Measurements from ENCODE around the gene PPIP5K1. TPM values are rescaled to one million over a fixed set of nuclear protein-coding genes. Genes with fewer than 3 reads are reported as not detected.
"Not testable (repeated sequence)": the region's sequence is repeated elsewhere in the genome, so short reads cannot be mapped to it uniquely, and the experiment has no call there.

PPIP5K1 gene
- total RNA-seq, 2 experiments from 2014 or later, result 32.8 to 33.6 TPM

GRCh38 chr15:43563793-43564192, 26.2 kb downstream of the PPIP5K1 start:
- H3K4me1 Mint-ChIP-seq, H3K36me3 Mint-ChIP-seq: not testable (repeated sequence)

GRCh38 chr15:43562753-43563152, 27.3 kb downstream of the PPIP5K1 start:
- not testable (repeated sequence) for DNase-seq, H3K9me3 Mint-ChIP-seq

More at GRCh38 chr15:43563793-43564192, 26.2 kb downstream of the PPIP5K1 start:
- not testable (repeated sequence) for H3K27ac Mint-ChIP-seq, H3K4me3 Mint-ChIP-seq, H3K9me3 Mint-ChIP-seq, H3K27me3 Mint-ChIP-seq, DNase-seq

GRCh38 chr15:43552986-43553385, 37.0 kb downstream of the PPIP5K1 start:
- no peaks in the 10 kb centered on the region for H3K9me3 Mint-ChIP-seq
- no peak for DNase-seq
- no peak overlapping the region for H3K27ac Mint-ChIP-seq
- no peaks in the 10 kb centered on the region for H3K27me3 Mint-ChIP-seq
- H3K36me3 Mint-ChIP-seq, result peaks cover 12% of the 10 kb centered on the region
- no peaks in the 10 kb centered on the region for H3K4me1 Mint-ChIP-seq
- H3K4me3 Mint-ChIP-seq, result no peak overlapping the region

More at GRCh38 chr15:43562753-43563152, 27.3 kb downstream of the PPIP5K1 start:
- not testable (repeated sequence) for H3K27ac Mint-ChIP-seq, H3K4me1 Mint-ChIP-seq, H3K27me3 Mint-ChIP-seq, H3K36me3 Mint-ChIP-seq, H3K4me3 Mint-ChIP-seq

GRCh38 chr15:43552256-43552655, 37.8 kb downstream of the PPIP5K1 start:
- H3K4me3 Mint-ChIP-seq, result no peak overlapping the region
- H3K9me3 Mint-ChIP-seq, result no peaks in the 10 kb centered on the region
- no peak overlapping the region for H3K27ac Mint-ChIP-seq
- no peaks in the 10 kb centered on the region for H3K4me1 Mint-ChIP-seq
- peaks cover 16% of the 10 kb centered on the region for H3K36me3 Mint-ChIP-seq
- H3K27me3 Mint-ChIP-seq, result no peaks in the 10 kb centered on the region
- no peak for DNase-seq

GRCh38 chr15:43550527-43551363, 39.3 kb downstream of the PPIP5K1 start:
- DNase-seq, result no peak
- Mint-ChIP-seq H3K36me3 (peaks cover 14% of the 10 kb centered on the region), H3K4me3 (no peak overlapping the region), H3K4me1 (no peaks in the 10 kb centered on the region), H3K27me3 (no peaks in the 10 kb centered on the region), H3K9me3 (no peaks in the 10 kb centered on the region), H3K27ac (no peak overlapping the region)

- no peaks in the 10 kb centered on the region for H3K27me3 Mint-ChIP-seq
- H3K4me1 Mint-ChIP-seq, result no peaks in the 10 kb centered on the region
- no peak overlapping the region for H3K4me3 Mint-ChIP-seq
- H3K9me3 Mint-ChIP-seq, result no peaks in the 10 kb centered on the region
- no peak overlapping the region for H3K27ac Mint-ChIP-seq
- H3K36me3 Mint-ChIP-seq, result peaks cover 14% of the 10 kb centered on the region
- DNase-seq, result no peak
Observed at GRCh38 chr15:43547539-43547938, 42.5 kb downstream of the PPIP5K1 start.

- H3K4me3 Mint-ChIP-seq, result no peak overlapping the region
- peaks cover 10% of the 10 kb centered on the region for H3K36me3 Mint-ChIP-seq
- peaks cover 4% of the 10 kb centered on the region for H3K4me1 Mint-ChIP-seq
- no peaks in the 10 kb centered on the region for H3K9me3 Mint-ChIP-seq
- no peak for DNase-seq
- H3K27ac Mint-ChIP-seq, result no peak overlapping the region
- no peaks in the 10 kb centered on the region for H3K27me3 Mint-ChIP-seq
Observed at GRCh38 chr15:43545426-43545825, 44.6 kb downstream of the PPIP5K1 start.

GRCh38 chr15:43544266-43544665, 45.7 kb downstream of the PPIP5K1 start:
- Mint-ChIP-seq H3K4me3 (no peak overlapping the region), H3K4me1 (peaks cover 4% of the 10 kb centered on the region), H3K36me3 (peaks cover 8% of the 10 kb centered on the region), H3K27me3 (no peaks in the 10 kb centered on the region), H3K9me3 (no peaks in the 10 kb centered on the region), H3K27ac (no peak overlapping the region)
- no peak for DNase-seq

- no peak for DNase-seq
- H3K9me3 Mint-ChIP-seq, result no peaks in the 10 kb centered on the region
- H3K27ac Mint-ChIP-seq, result peak overlapping the region; percentile 56
- H3K27me3 Mint-ChIP-seq, result no peaks in the 10 kb centered on the region
- H3K36me3 Mint-ChIP-seq, result peaks cover 3% of the 10 kb centered on the region
- H3K4me1 Mint-ChIP-seq, result peaks cover 4% of the 10 kb centered on the region
- no peak overlapping the region for H3K4me3 Mint-ChIP-seq
Observed at GRCh38 chr15:43541785-43542184, 48.2 kb downstream of the PPIP5K1 start.

- no peak overlapping the region for H3K4me3 Mint-ChIP-seq
- no peaks in the 10 kb centered on the region for H3K27me3 Mint-ChIP-seq
- H3K36me3 Mint-ChIP-seq, result peaks cover 4% of the 10 kb centered on the region
- no peak for DNase-seq
- no peaks in the 10 kb centered on the region for H3K9me3 Mint-ChIP-seq
- no peak overlapping the region for H3K27ac Mint-ChIP-seq
- peaks cover 4% of the 10 kb centered on the region for H3K4me1 Mint-ChIP-seq
Observed at GRCh38 chr15:43538091-43538490, 51.9 kb downstream of the PPIP5K1 start.

GRCh38 chr15:43534897-43535296, 55.1 kb downstream of the PPIP5K1 start:
- H3K27me3 Mint-ChIP-seq, result no peaks in the 10 kb centered on the region
- H3K4me3 Mint-ChIP-seq, result no peak overlapping the region
- H3K36me3 Mint-ChIP-seq, result peaks cover 4% of the 10 kb centered on the region
- H3K4me1 Mint-ChIP-seq, result no peaks in the 10 kb centered on the region
- no peaks in the 10 kb centered on the region for H3K9me3 Mint-ChIP-seq
- H3K27ac Mint-ChIP-seq, result no peak overlapping the region
- no peak for DNase-seq

GRCh38 chr15:43532826-43533225, 57.2 kb downstream of the PPIP5K1 start:
- not testable (repeated sequence) for DNase-seq, H3K4me3 Mint-ChIP-seq, H3K4me1 Mint-ChIP-seq, H3K27me3 Mint-ChIP-seq, H3K27ac Mint-ChIP-seq, H3K36me3 Mint-ChIP-seq, H3K9me3 Mint-ChIP-seq

GRCh38 chr15:43531018-43531670, 58.9 kb downstream of the PPIP5K1 start:
- H3K36me3 Mint-ChIP-seq, result peaks cover 1% of the 10 kb centered on the region
- H3K4me1 Mint-ChIP-seq, result no peaks in the 10 kb centered on the region
- H3K9me3 Mint-ChIP-seq, result no peaks in the 10 kb centered on the region
- H3K4me3 Mint-ChIP-seq, result no peak overlapping the region
- H3K27ac Mint-ChIP-seq, result no peak overlapping the region
- DNase-seq, result no peak
- H3K27me3 Mint-ChIP-seq, result no peaks in the 10 kb centered on the region

- Mint-ChIP-seq H3K27me3 (no peaks in the 10 kb centered on the region), H3K4me1 (peaks cover 5% of the 10 kb centered on the region), H3K9me3 (no peaks in the 10 kb centered on the region), H3K27ac (no peak overlapping the region), H3K36me3 (peaks cover 1% of the 10 kb centered on the region), H3K4me3 (no peak overlapping the region)
- no peak for DNase-seq
Observed at GRCh38 chr15:43529587-43530345, 60.2 kb downstream of the PPIP5K1 start.

GRCh38 chr15:43529141-43529540, 60.9 kb downstream of the PPIP5K1 start:
- Mint-ChIP-seq H3K36me3 (peaks cover 1% of the 10 kb centered on the region), H3K4me1 (peaks cover 5% of the 10 kb centered on the region), H3K27me3 (no peaks in the 10 kb centered on the region), H3K9me3 (no peaks in the 10 kb centered on the region), H3K27ac (no peak overlapping the region), H3K4me3 (no peak overlapping the region)
- no peak for DNase-seq
